Mucosa of rectum (tissue), 2 donors: ENCODE data around the gene ZNF148.

Source experiments
- H3K27ac ChIP-seq, 2 donors: one replicate each; pipeline ENCODE4 v1.7.0; 2013; ENCODE audit warnings: inconsistent platforms in 2 of 2, low read depth in 2 of 2, low read length in 2 of 2
- H3K27me3 ChIP-seq, 2 donors: one replicate each; pipeline ENCODE4 v1.7.0; 2013; ENCODE audit warnings: low read length in 2 of 2; ENCODE audit not compliant: control insufficient read depth in 2 of 2, insufficient read depth in 2 of 2
- H3K36me3 ChIP-seq, 2 donors: one replicate each; pipeline ENCODE4 v1.7.0; 2013; ENCODE audit warnings: low read length in 2 of 2; ENCODE audit not compliant: control insufficient read depth in 2 of 2, insufficient read depth in 2 of 2
- H3K4me1 ChIP-seq, 2 donors: one replicate each; pipeline ENCODE4 v1.7.0; 2013; ENCODE audit warnings: low read length in 2 of 2, mild to moderate bottlenecking in 1 of 2; ENCODE audit not compliant: control insufficient read depth in 2 of 2, insufficient read depth in 2 of 2
- H3K4me3 ChIP-seq, 2 donors: one replicate each; pipeline ENCODE4 v1.7.0; 2013; ENCODE audit warnings: low read length in 2 of 2
- H3K9ac ChIP-seq, 2 donors: one replicate each; pipeline ENCODE4 v1.7.0; 2013; ENCODE audit warnings: low read length in 2 of 2, low read depth in 1 of 2, mild to moderate bottlenecking in 1 of 2
- H3K9me3 ChIP-seq, 2 donors: one replicate each; pipeline ENCODE4 v1.7.0; 2013; ENCODE audit warnings: low read length in 2 of 2; ENCODE audit not compliant: control insufficient read depth in 2 of 2
- donor health status: healthy.
- donor health status: Normal muscosa, but diverticular disease.

Gene ZNF148

DNA sequence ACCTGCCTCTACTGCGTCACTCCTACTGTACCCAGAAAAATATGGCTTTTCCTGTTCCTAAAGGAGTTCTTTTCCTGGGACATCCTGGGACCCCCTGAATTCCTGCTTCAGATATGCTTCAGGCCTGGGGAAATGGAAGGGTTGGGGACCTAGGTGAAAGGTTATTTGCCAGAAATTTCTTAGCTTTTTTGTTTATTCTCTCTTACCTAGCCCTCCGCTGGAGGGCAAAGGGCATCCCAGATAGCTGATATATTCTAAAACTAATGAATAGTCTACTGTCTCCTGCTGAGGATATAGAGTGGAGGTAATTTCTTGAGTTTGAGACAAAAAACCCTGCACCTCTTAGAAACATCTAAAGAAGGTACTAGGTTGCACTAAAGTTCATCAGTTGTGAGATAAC is 3.6 kb upstream of the ZNF148 start:
- Histone ChIP-seq H3K36me3 (peaks cover 0 to under 1% of the 10 kb centered on the region in 2 donors), H3K4me3 (no peak overlapping the region), H3K9ac (no peak overlapping the region), H3K27ac (no peak overlapping the region), H3K27me3 (no peaks in the 10 kb centered on the region), H3K4me1 (peaks cover 13% of the 10 kb centered on the region in 2 donors), H3K9me3 (no peaks in the 10 kb centered on the region)

DNA sequence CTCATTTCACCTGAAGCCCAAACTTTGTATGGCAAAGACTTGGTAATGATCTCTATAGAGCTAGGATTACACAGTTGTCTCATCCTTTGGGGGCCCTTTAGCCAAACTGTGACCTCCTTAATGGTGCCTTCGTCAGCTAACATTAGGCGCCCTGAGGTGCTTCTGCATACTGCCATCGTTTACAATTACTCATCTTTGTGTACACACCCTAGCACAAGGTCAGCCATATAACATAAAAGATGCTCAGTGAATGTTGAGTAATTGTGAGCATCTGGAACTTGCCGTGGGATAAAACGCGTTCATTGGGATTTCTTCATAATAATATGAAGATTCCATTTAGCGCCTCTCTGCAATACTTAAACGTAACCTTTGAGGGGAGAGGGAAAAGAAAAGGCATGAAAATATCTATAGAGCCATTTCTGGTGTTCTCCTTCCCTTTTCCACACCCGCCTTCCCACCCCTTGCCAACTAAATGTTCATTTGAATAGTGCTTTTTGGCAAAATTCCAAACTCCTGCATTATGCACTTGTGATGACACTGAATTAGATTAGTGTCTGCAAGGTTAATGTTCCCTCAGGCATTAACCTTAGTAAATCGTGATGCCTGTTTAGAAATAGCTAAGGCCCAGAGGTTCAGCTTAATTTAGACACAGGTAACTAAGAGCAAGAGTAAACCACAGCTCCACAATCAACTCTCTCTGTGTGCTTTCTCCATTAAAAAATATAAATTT is 990 bp upstream of the ZNF148 start:
- peak overlapping the region in 1 of 2 donors; percentile 86 for H3K27ac ChIP-seq
- no peaks in the 10 kb centered on the region for H3K9me3 ChIP-seq
- H3K4me3 ChIP-seq = peak overlapping the region; percentile 83 to 95
- peak overlapping the region; percentile 89 to 93 for H3K9ac ChIP-seq
- H3K4me1 ChIP-seq = peaks cover 16 to 18% of the 10 kb centered on the region in 2 donors
- no peaks in the 10 kb centered on the region for H3K27me3 ChIP-seq
- peaks cover 0 to 2% of the 10 kb centered on the region in 2 donors for H3K36me3 ChIP-seq

DNA sequence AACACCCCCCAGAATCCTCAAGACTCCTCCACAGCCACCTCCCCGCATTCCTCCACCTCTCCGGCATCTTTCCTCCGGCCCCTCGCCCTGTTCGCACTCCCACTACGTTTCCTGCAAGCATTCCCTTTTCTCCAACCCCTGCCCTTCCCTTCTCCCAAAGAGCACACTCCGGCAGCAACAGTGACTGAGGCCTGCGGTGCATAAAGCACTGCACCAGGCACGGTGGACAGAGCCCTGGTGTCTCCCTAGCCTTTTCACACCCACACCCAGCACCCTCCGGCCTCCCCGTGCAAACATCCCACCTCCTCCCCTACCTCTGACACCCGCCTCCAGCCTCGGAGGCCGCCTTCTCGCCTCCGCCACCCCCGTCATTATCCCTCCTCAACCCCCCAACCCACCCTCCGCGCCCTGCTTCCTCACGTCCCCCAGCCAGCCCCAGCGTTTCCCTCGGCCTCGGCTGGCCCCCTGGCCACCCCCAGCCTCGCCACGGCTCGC is 577 bp downstream of the ZNF148 start:
- Histone ChIP-seq H3K4me3 (peak overlapping the region; percentile 83 to 91), H3K36me3 (peaks cover 0 to 2% of the 10 kb centered on the region in 2 donors), H3K9me3 (no peaks in the 10 kb centered on the region), H3K27ac (peak overlapping the region; percentile 77 to 86), H3K4me1 (peaks cover 16 to 18% of the 10 kb centered on the region in 2 donors), H3K27me3 (no peaks in the 10 kb centered on the region), H3K9ac (peak overlapping the region; percentile 89)

GRCh38 chr3:125367403-125368230 is 7.5 kb downstream of the ZNF148 start:
- no peaks in the 10 kb centered on the region for H3K36me3 ChIP-seq
- H3K4me1 ChIP-seq = peaks cover 0 to 3% of the 10 kb centered on the region in 2 donors
- no peak overlapping the region for H3K9ac ChIP-seq
- no peaks in the 10 kb centered on the region for H3K9me3 ChIP-seq
- H3K4me3 ChIP-seq = no peak overlapping the region
- no peak overlapping the region for H3K27ac ChIP-seq
- no peaks in the 10 kb centered on the region for H3K27me3 ChIP-seq

- H3K27me3 ChIP-seq = no peaks in the 10 kb centered on the region
- peaks cover 0 to 3% of the 10 kb centered on the region in 2 donors for H3K4me1 ChIP-seq
- H3K9ac ChIP-seq = no peak overlapping the region
These were observed 9.0 kb downstream of the ZNF148 start for GRCh38 chr3:125366132-125366531.

GRCh38 chr3:125359700-125360099 is 15.4 kb downstream of the ZNF148 start:
- H3K36me3 ChIP-seq = no peaks in the 10 kb centered on the region
- H3K9me3 ChIP-seq = no peaks in the 10 kb centered on the region
- no peak overlapping the region for H3K9ac ChIP-seq
- H3K27me3 ChIP-seq = no peaks in the 10 kb centered on the region
- no peak overlapping the region for H3K27ac ChIP-seq
- H3K4me1 ChIP-seq = peaks cover 0 to 3% of the 10 kb centered on the region in 2 donors
- no peak overlapping the region for H3K4me3 ChIP-seq

More at GRCh38 chr3:125366132-125366531, 9.0 kb downstream of the ZNF148 start:
- Histone ChIP-seq H3K27ac (no peak overlapping the region), H3K9me3 (no peaks in the 10 kb centered on the region), H3K36me3 (no peaks in the 10 kb centered on the region), H3K4me3 (no peak overlapping the region)

DNA sequence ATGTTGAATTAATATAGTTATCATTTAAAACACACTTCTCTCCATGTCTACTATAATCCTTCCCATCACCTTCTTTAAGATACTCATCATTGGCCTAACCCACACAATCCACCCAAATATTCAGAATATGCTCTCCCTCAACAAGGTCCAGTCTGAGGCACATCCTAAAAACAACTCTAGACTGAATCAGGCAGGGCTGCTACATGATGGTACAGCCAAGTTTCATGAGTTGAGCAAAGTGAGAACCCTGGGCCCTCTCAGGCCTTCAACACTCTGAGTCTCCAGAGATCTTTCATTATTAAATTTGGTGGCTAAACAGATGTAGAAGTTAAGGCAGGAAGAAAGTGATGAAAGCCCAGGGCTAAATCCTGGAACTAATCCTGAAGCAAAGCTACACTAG is 16.2 kb downstream of the ZNF148 start:
- Histone ChIP-seq H3K9ac (no peak overlapping the region), H3K27me3 (no peaks in the 10 kb centered on the region), H3K36me3 (no peaks in the 10 kb centered on the region), H3K4me3 (no peak overlapping the region), H3K27ac (no peak overlapping the region), H3K9me3 (no peaks in the 10 kb centered on the region), H3K4me1 (peaks cover 0 to 3% of the 10 kb centered on the region in 2 donors)

GRCh38 chr3:125357837-125358236 is 17.3 kb downstream of the ZNF148 start:
- Histone ChIP-seq H3K4me1 (peaks cover 0 to 3% of the 10 kb centered on the region in 2 donors), H3K4me3 (peak overlapping the region in 1 of 2 donors; percentile 68), H3K9ac (no peak overlapping the region), H3K27ac (no peak overlapping the region), H3K9me3 (no peaks in the 10 kb centered on the region), H3K36me3 (no peaks in the 10 kb centered on the region), H3K27me3 (no peaks in the 10 kb centered on the region)

DNA sequence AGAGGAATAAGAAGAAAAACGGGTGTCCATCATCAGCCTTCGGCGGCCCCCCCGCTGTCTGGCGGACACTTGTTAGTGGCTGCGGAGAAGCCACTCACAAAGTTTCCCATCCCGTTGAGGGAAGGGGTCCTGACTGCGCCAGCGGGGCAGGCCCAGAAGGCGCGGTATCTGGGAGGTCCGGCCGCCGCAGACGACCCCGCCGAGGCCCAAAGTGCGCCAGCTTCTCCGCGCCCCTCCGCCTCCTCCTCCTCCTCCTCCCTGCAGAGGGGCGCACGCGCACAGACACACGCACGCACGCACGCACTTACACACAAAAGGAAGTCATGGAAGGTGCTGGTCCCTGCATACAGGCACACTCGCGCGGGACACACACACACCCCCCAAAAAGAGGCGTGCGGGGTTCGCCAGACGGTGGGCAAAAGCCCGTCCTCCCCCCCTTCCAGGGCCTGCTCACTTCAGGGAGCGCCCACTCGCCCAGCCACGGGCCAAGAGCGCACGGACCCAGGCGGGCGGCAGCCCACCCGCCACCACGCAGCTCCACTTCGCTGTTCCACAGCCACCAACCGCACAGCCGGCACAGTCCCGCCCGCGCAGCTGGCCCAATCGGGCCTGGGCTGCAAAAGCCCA is 18.0 kb downstream of the ZNF148 start:
- no peaks in the 10 kb centered on the region for H3K27me3 ChIP-seq
- H3K9me3 ChIP-seq = no peaks in the 10 kb centered on the region
- peaks cover 0 to 3% of the 10 kb centered on the region in 2 donors for H3K4me1 ChIP-seq
- peak overlapping the region; percentile 58 to 68 for H3K4me3 ChIP-seq
- H3K9ac ChIP-seq = peak overlapping the region; percentile 53 to 65
- peak overlapping the region in 1 of 2 donors; percentile 33 for H3K27ac ChIP-seq
- H3K36me3 ChIP-seq = no peaks in the 10 kb centered on the region
